PFSK-1 (cell line): ENCODE data around the gene UNG.

Experiments used
- POLR2AphosphoS5 ChIP-seq: IDR thresholded peaks from 2 replicates; pipeline ENCODE4 v1.6.1; 2012; ENCODE audit warnings: low read depth, mild to moderate bottlenecking, control low read depth, low read length, moderate library complexity
- REST ChIP-seq, 2 experiments: IDR thresholded peaks; 2 replicates each; pipeline versions ENCODE4 v1.6.1 to v1.8.0; 2011 to 2012; ENCODE audit warnings: low read depth in 2 of 2, low read length in 2 of 2, control low read depth in 1 of 2, inconsistent platforms in 1 of 2, mild to moderate bottlenecking in 1 of 2, moderate library complexity in 1 of 2; ENCODE audit not compliant: insufficient read depth in 1 of 2
- SIN3A ChIP-seq: IDR thresholded peaks from 2 replicates; pipeline ENCODE4 v1.6.1; 2012; ENCODE audit warnings: mild to moderate bottlenecking, low read length, moderate library complexity, borderline replicate concordance; ENCODE audit not compliant: insufficient read depth
- TAF1 ChIP-seq: IDR thresholded peaks from 2 replicates; pipeline ENCODE4 v1.6.1; 2012; ENCODE audit warnings: low read length, control low read depth, borderline replicate concordance; ENCODE audit not compliant: insufficient read depth

GRCh38 chr12:109089683-109090082 is 7.7 kb upstream of the UNG start:
- TF ChIP-seq POLR2AphosphoS5 (no peak), REST (IDR thresholded peaks at IDR 0.05; ENCODE audit: insufficient read depth in 1 of 2, low read depth in 2 of 2, low read length in 2 of 2) (no peak), TAF1 (no peak), SIN3A (no peak)
